ENCODE data around the gene RTN1.

The RTN1 gene

DNA sequence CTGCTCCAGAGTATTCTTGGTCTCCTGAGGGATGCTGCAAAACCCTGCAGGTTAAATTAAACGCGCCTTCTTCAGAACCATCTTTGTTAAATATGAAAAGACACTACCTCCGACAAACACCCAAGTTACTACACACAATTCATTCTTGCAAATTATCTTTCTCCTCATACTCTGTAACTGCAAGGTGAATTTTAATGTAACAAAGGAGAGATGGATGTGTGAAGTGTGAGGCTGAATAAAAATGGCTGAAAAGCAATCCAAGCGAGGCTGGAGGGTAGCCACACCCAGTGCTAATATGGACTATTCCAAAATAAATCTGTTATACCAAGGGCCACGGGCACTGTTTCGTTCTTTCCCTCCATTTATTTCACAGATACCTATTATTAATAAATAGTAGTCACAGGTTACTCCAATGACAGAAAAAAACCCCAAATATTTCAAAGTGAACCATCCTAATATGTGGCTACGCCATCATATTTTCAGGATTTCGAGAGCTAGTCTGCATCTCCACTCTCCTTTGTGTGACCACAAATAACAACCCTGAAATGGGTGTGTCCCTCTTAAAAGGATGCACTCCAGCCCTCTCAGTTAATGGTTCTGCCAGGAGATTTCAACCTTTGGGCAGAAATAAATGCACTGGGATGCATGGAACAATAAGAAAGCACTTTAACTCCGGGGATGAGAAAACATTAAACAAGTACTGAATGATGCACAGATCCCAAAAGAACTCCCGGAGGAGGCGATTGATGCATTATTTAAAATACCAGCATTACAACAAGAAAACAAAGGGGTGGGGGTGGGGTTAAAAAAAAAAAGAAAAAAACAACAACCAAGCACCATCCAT is 240.9 kb downstream of the RTN1 start:
- DNase-seq (ENCODE audit: low read depth): no peak
- H3K4me3 ChIP-seq (ENCODE audit: low read length): no peak overlapping the region
- TF ChIP-seq, protein P1, sequence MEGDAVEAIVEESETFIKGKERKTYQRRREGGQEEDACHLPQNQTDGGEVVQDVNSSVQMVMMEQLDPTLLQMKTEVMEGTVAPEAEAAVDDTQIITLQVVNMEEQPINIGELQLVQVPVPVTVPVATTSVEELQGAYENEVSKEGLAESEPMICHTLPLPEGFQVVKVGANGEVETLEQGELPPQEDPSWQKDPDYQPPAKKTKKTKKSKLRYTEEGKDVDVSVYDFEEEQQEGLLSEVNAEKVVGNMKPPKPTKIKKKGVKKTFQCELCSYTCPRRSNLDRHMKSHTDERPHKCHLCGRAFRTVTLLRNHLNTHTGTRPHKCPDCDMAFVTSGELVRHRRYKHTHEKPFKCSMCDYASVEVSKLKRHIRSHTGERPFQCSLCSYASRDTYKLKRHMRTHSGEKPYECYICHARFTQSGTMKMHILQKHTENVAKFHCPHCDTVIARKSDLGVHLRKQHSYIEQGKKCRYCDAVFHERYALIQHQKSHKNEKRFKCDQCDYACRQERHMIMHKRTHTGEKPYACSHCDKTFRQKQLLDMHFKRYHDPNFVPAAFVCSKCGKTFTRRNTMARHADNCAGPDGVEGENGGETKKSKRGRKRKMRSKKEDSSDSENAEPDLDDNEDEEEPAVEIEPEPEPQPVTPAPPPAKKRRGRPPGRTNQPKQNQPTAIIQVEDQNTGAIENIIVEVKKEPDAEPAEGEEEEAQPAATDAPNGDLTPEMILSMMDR (IDR thresholded peaks at IDR 0.05; ENCODE audit: insufficient read depth, low read depth, low read length, missing control alignments): no peak

DNA sequence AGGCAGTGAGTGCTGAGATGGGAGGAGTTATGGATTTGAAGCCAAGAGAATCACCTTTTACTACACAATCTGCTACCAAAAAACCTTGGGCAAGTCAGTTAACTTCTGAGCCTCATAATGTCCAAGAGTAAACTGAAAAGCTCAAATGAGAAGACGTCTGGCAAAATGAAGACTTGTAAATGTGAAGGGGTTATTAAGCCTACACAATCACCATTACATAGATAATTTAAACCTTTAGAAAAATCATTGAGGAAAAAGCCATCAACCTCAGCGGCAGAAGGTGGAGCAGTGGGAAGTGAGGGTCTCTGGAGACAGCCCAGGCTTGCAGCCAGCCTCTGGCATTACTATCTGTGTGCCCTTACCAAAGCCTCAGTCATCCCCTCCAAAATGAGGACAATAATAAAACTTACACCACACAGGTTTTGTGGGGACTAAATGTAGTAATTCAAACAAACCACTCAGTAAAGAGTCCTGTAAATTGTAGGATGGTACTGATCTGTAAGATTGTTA is 243.5 kb downstream of the RTN1 start:
- TF ChIP-seq, protein P1 (IDR thresholded peaks at IDR 0.05; ENCODE audit: insufficient read depth, low read depth, low read length, missing control alignments): no peak
- H3K4me3 ChIP-seq (ENCODE audit: low read length): no peak overlapping the region
- no peak for DNase-seq (ENCODE audit: low read depth)

DNA sequence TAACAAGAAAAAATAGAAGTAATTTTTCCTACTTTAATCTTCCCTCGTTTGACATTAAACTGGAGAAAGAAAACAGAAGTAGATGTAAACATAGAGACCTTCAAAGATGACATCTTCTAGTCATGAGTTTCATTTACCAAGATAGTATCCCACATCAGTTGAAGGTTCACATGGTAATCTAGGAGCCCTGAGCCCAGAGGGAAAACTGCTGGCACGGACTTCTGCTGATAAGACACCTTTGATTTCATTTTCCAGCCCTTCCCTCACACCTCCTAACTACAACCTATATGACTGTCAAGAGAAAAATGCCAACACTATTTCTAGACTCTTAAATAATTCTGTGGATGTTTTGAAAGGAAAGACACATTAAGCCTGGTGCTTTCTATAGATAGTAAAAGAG is 247.9 kb downstream of the RTN1 start:
- TF ChIP-seq, protein P1 (IDR thresholded peaks at IDR 0.05; ENCODE audit: insufficient read depth, low read depth, low read length, missing control alignments): no peak
- DNase-seq (ENCODE audit: low read depth): no peak
- H3K4me3 ChIP-seq (ENCODE audit: low read length): no peak overlapping the region

DNA sequence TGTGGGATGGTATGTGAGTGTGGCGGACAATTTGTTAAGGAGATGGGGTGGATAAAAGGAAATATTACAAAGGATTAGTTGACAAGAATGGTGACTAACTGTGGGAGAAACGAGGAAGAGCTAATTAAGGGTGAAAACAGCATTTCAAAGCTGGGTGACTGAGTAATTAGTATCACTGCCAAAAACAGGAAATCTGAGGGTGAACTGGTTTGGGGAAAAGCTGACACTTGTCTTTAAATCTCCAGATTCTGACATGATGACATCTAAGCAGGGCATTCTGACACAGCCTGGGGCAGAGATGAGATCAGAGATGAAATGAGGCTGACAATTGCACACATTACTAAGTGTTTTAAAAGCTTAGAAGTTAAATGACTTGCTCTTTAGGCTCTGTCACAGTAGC is 251.5 kb downstream of the RTN1 start:
- TF ChIP-seq, protein P1 (IDR thresholded peaks at IDR 0.05; ENCODE audit: insufficient read depth, low read depth, low read length, missing control alignments): no peak
- DNase-seq (ENCODE audit: low read depth): peak; percentile 86

DNA sequence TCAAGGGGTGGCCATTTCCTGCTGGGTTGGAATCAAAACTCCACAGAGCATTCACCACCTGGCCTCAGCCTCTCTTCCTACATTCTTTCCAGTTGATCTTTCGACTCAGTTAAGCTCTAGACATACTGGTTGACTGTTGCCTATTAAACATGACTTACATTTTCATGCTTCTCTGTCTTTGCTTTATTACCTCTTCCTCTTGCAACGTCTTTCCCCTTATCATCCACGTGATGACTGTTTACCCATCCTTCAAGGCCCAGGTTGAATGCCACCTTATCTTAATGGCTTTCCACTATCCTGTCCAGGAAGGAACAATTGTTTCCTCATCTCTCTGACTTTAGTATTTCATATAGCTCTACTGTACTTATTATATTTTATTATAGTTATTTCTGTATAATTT is 269.5 kb downstream of the RTN1 start:
- TF ChIP-seq, protein P1 (IDR thresholded peaks at IDR 0.05; ENCODE audit: insufficient read depth, low read depth, low read length, missing control alignments): no peak
- H3K4me3 ChIP-seq (ENCODE audit: low read length): no peak overlapping the region
- DNase-seq (ENCODE audit: low read depth): no peak

More for the DNA sequence above, 251.5 kb downstream of the RTN1 start:
- no peak overlapping the region for H3K4me3 ChIP-seq (ENCODE audit: low read length)

DNA sequence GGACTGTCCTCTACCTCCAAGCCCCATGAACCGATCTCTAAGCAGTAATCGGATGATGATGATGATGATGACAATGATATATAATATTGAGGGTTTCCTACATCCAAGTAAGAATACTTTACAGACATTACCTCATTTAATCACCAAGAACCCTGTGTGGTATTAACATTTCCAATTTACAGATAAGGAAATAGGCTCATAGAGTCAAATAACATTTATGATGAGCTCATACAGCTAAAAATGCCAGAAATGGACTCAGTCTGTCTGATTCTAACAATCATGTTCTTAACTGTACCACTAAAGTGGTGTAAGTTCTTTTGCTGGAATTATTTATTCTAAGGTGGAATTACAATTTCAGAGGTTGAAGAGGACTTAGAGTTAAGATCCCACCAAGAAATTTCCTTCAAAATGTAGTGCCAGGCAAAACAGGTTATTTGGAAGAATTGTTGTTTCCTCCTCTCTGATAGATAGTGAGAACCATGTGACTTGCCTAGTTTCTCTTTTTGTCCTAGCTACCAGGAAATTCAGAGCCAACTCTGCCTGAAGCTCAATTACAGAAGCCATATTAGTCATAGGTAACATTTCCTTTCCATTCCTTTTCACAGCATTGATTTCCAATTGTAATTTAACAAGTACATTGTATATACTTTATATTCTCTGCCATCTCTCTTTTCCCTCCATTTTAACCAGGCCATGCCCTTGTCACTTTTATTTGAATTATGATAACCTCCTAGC is 270.2 kb downstream of the RTN1 start:
- TF ChIP-seq, protein P1 (IDR thresholded peaks at IDR 0.05; ENCODE audit: insufficient read depth, low read depth, low read length, missing control alignments): no peak
- DNase-seq (ENCODE audit: low read depth): peak; percentile 62
- no peak overlapping the region for H3K4me3 ChIP-seq (ENCODE audit: low read length)

Data from epithelial cell of esophagus (primary cell).